ENCODE results near the gene SPTLC3.

DNA sequence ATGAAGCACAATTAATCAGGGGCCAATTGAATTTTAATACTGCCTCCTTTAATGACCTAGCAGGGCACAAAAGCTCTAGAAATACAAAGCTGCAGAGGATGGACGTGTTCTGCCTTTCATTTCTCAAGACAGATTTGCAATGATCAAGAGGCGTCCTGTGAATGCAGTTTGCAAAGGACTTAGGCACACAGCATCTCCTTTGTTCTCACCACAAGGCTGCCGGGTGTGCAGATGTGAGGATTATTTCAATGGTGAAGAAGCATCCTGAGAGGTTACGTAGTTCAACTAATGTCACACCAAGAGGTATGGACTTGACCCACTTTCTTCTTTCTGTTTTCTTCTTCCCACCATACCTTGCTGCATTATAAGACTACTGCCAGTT lies 42.9 kb upstream of the SPTLC3 start:
- TF ChIP-seq, protein P1, sequence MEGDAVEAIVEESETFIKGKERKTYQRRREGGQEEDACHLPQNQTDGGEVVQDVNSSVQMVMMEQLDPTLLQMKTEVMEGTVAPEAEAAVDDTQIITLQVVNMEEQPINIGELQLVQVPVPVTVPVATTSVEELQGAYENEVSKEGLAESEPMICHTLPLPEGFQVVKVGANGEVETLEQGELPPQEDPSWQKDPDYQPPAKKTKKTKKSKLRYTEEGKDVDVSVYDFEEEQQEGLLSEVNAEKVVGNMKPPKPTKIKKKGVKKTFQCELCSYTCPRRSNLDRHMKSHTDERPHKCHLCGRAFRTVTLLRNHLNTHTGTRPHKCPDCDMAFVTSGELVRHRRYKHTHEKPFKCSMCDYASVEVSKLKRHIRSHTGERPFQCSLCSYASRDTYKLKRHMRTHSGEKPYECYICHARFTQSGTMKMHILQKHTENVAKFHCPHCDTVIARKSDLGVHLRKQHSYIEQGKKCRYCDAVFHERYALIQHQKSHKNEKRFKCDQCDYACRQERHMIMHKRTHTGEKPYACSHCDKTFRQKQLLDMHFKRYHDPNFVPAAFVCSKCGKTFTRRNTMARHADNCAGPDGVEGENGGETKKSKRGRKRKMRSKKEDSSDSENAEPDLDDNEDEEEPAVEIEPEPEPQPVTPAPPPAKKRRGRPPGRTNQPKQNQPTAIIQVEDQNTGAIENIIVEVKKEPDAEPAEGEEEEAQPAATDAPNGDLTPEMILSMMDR (IDR thresholded peaks at IDR 0.05; ENCODE audit: poor library complexity, severe bottlenecking), result no peak
- TF ChIP-seq EZH2 (IDR thresholded peaks at IDR 0.05; ENCODE audit: borderline replicate concordance, insufficient read depth, low read length, poor library complexity, severe bottlenecking) (no peak), POLR2AphosphoS5 (IDR thresholded peaks at IDR 0.05) (no peak), SMC3 (conservative IDR thresholded peaks at IDR 0.05; ENCODE audit: poor library complexity) (no peak)
- TF ChIP-seq, protein P2, sequence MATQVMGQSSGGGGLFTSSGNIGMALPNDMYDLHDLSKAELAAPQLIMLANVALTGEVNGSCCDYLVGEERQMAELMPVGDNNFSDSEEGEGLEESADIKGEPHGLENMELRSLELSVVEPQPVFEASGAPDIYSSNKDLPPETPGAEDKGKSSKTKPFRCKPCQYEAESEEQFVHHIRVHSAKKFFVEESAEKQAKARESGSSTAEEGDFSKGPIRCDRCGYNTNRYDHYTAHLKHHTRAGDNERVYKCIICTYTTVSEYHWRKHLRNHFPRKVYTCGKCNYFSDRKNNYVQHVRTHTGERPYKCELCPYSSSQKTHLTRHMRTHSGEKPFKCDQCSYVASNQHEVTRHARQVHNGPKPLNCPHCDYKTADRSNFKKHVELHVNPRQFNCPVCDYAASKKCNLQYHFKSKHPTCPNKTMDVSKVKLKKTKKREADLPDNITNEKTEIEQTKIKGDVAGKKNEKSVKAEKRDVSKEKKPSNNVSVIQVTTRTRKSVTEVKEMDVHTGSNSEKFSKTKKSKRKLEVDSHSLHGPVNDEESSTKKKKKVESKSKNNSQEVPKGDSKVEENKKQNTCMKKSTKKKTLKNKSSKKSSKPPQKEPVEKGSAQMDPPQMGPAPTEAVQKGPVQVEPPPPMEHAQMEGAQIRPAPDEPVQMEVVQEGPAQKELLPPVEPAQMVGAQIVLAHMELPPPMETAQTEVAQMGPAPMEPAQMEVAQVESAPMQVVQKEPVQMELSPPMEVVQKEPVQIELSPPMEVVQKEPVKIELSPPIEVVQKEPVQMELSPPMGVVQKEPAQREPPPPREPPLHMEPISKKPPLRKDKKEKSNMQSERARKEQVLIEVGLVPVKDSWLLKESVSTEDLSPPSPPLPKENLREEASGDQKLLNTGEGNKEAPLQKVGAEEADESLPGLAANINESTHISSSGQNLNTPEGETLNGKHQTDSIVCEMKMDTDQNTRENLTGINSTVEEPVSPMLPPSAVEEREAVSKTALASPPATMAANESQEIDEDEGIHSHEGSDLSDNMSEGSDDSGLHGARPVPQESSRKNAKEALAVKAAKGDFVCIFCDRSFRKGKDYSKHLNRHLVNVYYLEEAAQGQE (IDR thresholded peaks at IDR 0.05; ENCODE audit: borderline replicate concordance), result no peak

Measured in neural cell (in vitro differentiated cells).